ENCODE measurements around the gene RADIL. TPM values are rescaled to one million over a fixed set of nuclear protein-coding genes. Genes with fewer than 3 reads are reported as not detected.

The RADIL gene
- total and polyA plus RNA-seq, 2 of the 13 experiments (the other 11 are each of a cell fraction or from before 2014, with no cell fraction given): 0.05 to 0.09 TPM

GRCh38 chr7:4883372-4884144, at the start of gene RADIL (continued):
- TF ChIP-seq ZNF710 (CRISPR knock-in tag; IDR thresholded peaks at IDR 0.05; ENCODE audit: borderline replicate concordance): no peak
- no peak for TF ChIP-seq HCFC1 (IDR thresholded peaks at IDR 0.05; ENCODE audit: low read depth, low read length)
- peak; percentile 85; the same call in 1 of the 2 replicates for TF ChIP-seq DR1 (CRISPR knock-in tag; IDR thresholded peaks at IDR 0.05)
- TF ChIP-seq ZNF329 (CRISPR knock-in tag; IDR thresholded peaks at IDR 0.05; ENCODE audit: low read depth): no peak
- TF ChIP-seq FOSL1 (CRISPR knock-in tag; IDR thresholded peaks at IDR 0.05; ENCODE audit: borderline replicate concordance): no peak
- peak; percentile 27; the same call in 1 of the 2 replicates for TF ChIP-seq SP2 (CRISPR knock-in tag; IDR thresholded peaks at IDR 0.05)

GRCh38 chr7:4931943-4932342, 48.4 kb upstream of the RADIL start:
- Histone ChIP-seq H3K27ac (ENCODE audit: extremely low read length, insufficient read depth, low read length) (no peak overlapping the region), H3K79me2 (ENCODE audit: insufficient read depth, low read length) (no peaks in the 10 kb centered on the region), H3K27me3 (ENCODE audit: control insufficient read depth in 1 of 2, insufficient read depth in 2 of 2, low read length in 2 of 2) (peaks cover 0 to 13% of the 10 kb centered on the region in 2 experiments; a peak in 2 of 5 replicates), H3K4me3 (replicated peaks in 1 of 3; ENCODE audit: insufficient read depth in 1 of 3, low read depth in 2 of 3, low read length in 3 of 3) (no peak overlapping the region), H3K4me1 (ENCODE audit: insufficient read depth, low read length) (no peaks in the 10 kb centered on the region), H2AFZ (ENCODE audit: low read length) (no peak overlapping the region), H3K4me2 (ENCODE audit: low read depth, low read length) (no peak overlapping the region), H3K9me3 (ENCODE audit: low read length) (no peaks in the 10 kb centered on the region), H3K36me3 (replicated peaks in 1 of 2; ENCODE audit: control insufficient read depth in 1 of 2, insufficient read depth in 2 of 2, low read length in 2 of 2) (no peaks in the 10 kb centered on the region), H3K9ac (ENCODE audit: insufficient read depth, low read depth, low read length) (no peak overlapping the region), H4K20me1 (ENCODE audit: insufficient read depth, low read length) (no peaks in the 10 kb centered on the region)
- ATAC-seq: peak; percentile 81
- intact Hi-C loops (cut with micrococcal nuclease; ENCODE audit: unreplicated experiment): no loop called here
- peak; percentile 37 for DNase-seq (ENCODE audit: low spot score)
- ChIA-PET POLR2A (no interaction called here), CTCF (ENCODE audit: low intra/inter-chr PET ratio, low total read pairs) (no interaction called here)
- no TSS peak for BruUV-seq (replicated peaks)
- TF ChIP-seq RFX3 (CRISPR knock-in tag; IDR thresholded peaks at IDR 0.05) (peak; percentile 83), RFX1 (IDR thresholded peaks at IDR 0.05) (peak; percentile 67; the same call in 1 of the 2 replicates), MXI1 (IDR thresholded peaks at IDR 0.05; ENCODE audit: borderline replicate concordance, low read depth, low read length) (peak; percentile 51; the same call in 1 of the 3 replicates), ZNF790 (CRISPR knock-in tag; IDR thresholded peaks at IDR 0.05; ENCODE audit: borderline replicate concordance) (no peak), RFX5 (IDR thresholded peaks at IDR 0.05; ENCODE audit: low read depth, low read length) (peak; percentile 84), KAT8 (CRISPR knock-in tag; IDR thresholded peaks at IDR 0.05) (no peak), U2AF2 (IDR thresholded peaks at IDR 0.05; ENCODE audit: low read depth, low read length) (0 out of 2 replicates have a peak, but pooled peaks have one; percentile 34)
- in situ Hi-C loops (cut with HindIII; ENCODE audit: extremely low pct_ligation_motif_present, low pct_unique_long_range_greater_than_20kb): no loop called here
- WGBS (ENCODE audit: low lambda C conversion rate): 4% methylated on average over 11 of the region's 12 CpGs
- FAIRE-seq: no peak
